HepG2 (cell line): Measurements from ENCODE around the gene DNLZ. TPM values are rescaled to one million over a fixed set of nuclear protein-coding genes. Genes with fewer than 3 reads are reported as not detected.
A peak's percentile ranks its signal among the peaks of the same experiment; 100 is the strongest.

Experiments
- ETV5 ChIP-seq: IDR thresholded peaks from 2 replicates; pipeline ENCODE4 v1.6.1; 2018; ENCODE audit warnings: missing biosample characterization, missing genetic modification reagents, inconsistent platforms, borderline replicate concordance
- MTA1 ChIP-seq: sonication (generic); formaldehyde crosslinking; IDR thresholded peaks from 2 replicates; pipeline ENCODE4 v1.4.0; 2020; ENCODE audit warnings: missing genetic modification reagents, mild to moderate bottlenecking, borderline replicate concordance
- NFKB2 ChIP-seq: sonication (generic); formaldehyde crosslinking; IDR thresholded peaks from 2 replicates; pipeline ENCODE4 v1.4.0; 2020; ENCODE audit warnings: missing genetic modification reagents, borderline replicate concordance
- NFYB ChIP-seq: sonication (generic); formaldehyde crosslinking; IDR thresholded peaks from 2 replicates; pipeline ENCODE4 v1.4.0; 2020; ENCODE audit warnings: missing genetic modification reagents
- PRPF4 ChIP-seq: fragments of 200-400 bp; formaldehyde crosslinking; IDR thresholded peaks from 2 replicates; pipeline ENCODE4 v1.6.1; 2016; ENCODE audit warnings: low read length, low read depth; ENCODE audit not compliant: poor library complexity, severe bottlenecking
- SMAD9 ChIP-seq: sonication (generic); formaldehyde crosslinking; IDR thresholded peaks from 2 replicates; pipeline ENCODE4 v1.5.1; 2020; ENCODE audit warnings: mild to moderate bottlenecking, missing genetic modification reagents
- SYNCRIP ChIP-seq: fragments of 200-400 bp; formaldehyde crosslinking; IDR thresholded peaks from 2 replicates; pipeline ENCODE4 v1.6.1; 2018; ENCODE audit warnings: mild to moderate bottlenecking, low read depth, low read length; ENCODE audit not compliant: insufficient read depth
- TBP ChIP-seq: sonication (generic); formaldehyde crosslinking; IDR thresholded peaks from 2 replicates; pipeline ENCODE4 v1.5.0; 2020; ENCODE audit warnings: missing genetic modification reagents
- THAP7 ChIP-seq: sonication (generic); formaldehyde crosslinking; IDR thresholded peaks from 2 replicates; pipeline ENCODE4 v1.8.1; 2023; ENCODE audit warnings: mild to moderate bottlenecking, missing genetic modification reagents
- ZBTB14 ChIP-seq: sonication (generic); formaldehyde crosslinking; IDR thresholded peaks from 2 replicates; pipeline ENCODE4 v1.4.0; 2020; ENCODE audit warnings: missing genetic modification reagents
- ZNF136 ChIP-seq: sonication (generic); formaldehyde crosslinking; IDR thresholded peaks from 2 replicates; pipeline ENCODE4 v1.8.1; 2022; ENCODE audit warnings: low read depth, mild to moderate bottlenecking, moderate library complexity, missing genetic modification reagents
- polyA plus RNA-seq, 8 experiments: library from polyadenylated mRNA; depleted of rRNA in 3 of 8; stranded (reverse) in 7 of 8; unstranded in 1 of 8; fragments of >200 nt; fragmentation: Illumina TruSeq in 4 of 8; extraction: Trizol in 4 of 8; gene quantifications; 2 replicates each; pipeline versions ENCODE4 v1.2.1 to v1.2.3, GENCODE V29; 2011 to 2016; ENCODE audit warnings: low read depth in 4 of 8, missing spikeins in 1 of 8, mixed read lengths in 1 of 8; ENCODE audit not compliant: insufficient read depth in 1 of 8
- total RNA-seq, 5 experiments: library from RNA; depleted of rRNA; stranded (reverse); fragments of >200 nt; fragmentation: Illumina TruSeq; extraction: Trizol; gene quantifications; 2 replicates each; pipeline ENCODE4 v1.2.3, GENCODE V29; 2016; ENCODE audit warnings: low read depth in 1 of 5
- TF ChIP-seq, protein P1 (sequence below): sonication (generic); formaldehyde crosslinking; IDR thresholded peaks from 2 replicates; pipeline ENCODE4 v1.4.0; 2020; ENCODE audit warnings: mild to moderate bottlenecking, missing genetic modification reagents

Gene DNLZ
- total and polyA plus RNA-seq, 2 of the 13 experiments (the other 11 are each of a cell fraction or from before 2014, with no cell fraction given): 3.4 to 8.0 TPM

DNA sequence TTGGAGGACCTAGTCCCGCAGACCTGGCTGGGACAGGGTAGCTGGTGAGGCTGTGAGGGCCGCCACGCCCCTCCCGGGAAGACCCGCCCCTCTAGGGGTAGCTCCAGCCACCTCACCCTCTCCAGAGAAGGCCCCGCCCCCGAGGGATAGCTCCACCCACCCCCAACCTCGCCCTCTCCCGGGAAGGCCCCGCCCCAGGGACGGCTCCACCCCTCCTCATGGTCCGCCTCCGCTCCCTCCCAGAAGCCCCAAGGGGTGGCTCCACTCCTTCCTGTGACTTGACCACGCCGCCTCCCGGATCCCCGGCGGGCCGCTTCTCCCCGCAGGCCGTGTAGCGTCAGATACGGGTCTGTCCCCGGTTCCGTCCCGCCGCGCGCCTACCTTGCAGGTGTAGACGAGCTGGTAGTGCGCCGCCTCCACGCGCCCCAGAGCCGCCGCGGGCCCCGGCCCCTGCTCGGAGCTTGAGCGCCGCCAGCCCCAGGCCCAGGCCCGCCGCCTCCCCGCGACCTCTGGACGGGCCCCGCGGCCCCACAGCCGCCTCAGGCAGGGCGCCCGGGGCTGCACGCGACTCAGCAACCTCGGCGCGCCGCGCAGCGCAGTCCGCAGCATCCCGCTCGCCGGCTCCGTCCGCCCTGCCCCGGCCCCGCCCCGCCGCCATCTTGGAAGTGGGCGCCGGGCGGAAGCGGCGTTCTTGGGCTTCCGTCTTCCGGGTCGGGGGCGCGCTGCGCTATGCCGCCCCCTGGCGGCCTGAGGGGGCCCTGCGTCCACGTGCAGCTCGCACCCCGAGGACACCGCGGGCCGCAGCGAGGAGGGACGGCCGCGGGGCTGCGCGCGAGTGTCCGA, at the start of gene DNLZ (continued):
- peak; percentile 94 for TF ChIP-seq ZBTB14 (CRISPR knock-in tag)
- no peak for TF ChIP-seq NFYB (CRISPR knock-in tag)
- TF ChIP-seq ZNF136 (CRISPR knock-in tag): no peak
- TF ChIP-seq, protein P1, sequence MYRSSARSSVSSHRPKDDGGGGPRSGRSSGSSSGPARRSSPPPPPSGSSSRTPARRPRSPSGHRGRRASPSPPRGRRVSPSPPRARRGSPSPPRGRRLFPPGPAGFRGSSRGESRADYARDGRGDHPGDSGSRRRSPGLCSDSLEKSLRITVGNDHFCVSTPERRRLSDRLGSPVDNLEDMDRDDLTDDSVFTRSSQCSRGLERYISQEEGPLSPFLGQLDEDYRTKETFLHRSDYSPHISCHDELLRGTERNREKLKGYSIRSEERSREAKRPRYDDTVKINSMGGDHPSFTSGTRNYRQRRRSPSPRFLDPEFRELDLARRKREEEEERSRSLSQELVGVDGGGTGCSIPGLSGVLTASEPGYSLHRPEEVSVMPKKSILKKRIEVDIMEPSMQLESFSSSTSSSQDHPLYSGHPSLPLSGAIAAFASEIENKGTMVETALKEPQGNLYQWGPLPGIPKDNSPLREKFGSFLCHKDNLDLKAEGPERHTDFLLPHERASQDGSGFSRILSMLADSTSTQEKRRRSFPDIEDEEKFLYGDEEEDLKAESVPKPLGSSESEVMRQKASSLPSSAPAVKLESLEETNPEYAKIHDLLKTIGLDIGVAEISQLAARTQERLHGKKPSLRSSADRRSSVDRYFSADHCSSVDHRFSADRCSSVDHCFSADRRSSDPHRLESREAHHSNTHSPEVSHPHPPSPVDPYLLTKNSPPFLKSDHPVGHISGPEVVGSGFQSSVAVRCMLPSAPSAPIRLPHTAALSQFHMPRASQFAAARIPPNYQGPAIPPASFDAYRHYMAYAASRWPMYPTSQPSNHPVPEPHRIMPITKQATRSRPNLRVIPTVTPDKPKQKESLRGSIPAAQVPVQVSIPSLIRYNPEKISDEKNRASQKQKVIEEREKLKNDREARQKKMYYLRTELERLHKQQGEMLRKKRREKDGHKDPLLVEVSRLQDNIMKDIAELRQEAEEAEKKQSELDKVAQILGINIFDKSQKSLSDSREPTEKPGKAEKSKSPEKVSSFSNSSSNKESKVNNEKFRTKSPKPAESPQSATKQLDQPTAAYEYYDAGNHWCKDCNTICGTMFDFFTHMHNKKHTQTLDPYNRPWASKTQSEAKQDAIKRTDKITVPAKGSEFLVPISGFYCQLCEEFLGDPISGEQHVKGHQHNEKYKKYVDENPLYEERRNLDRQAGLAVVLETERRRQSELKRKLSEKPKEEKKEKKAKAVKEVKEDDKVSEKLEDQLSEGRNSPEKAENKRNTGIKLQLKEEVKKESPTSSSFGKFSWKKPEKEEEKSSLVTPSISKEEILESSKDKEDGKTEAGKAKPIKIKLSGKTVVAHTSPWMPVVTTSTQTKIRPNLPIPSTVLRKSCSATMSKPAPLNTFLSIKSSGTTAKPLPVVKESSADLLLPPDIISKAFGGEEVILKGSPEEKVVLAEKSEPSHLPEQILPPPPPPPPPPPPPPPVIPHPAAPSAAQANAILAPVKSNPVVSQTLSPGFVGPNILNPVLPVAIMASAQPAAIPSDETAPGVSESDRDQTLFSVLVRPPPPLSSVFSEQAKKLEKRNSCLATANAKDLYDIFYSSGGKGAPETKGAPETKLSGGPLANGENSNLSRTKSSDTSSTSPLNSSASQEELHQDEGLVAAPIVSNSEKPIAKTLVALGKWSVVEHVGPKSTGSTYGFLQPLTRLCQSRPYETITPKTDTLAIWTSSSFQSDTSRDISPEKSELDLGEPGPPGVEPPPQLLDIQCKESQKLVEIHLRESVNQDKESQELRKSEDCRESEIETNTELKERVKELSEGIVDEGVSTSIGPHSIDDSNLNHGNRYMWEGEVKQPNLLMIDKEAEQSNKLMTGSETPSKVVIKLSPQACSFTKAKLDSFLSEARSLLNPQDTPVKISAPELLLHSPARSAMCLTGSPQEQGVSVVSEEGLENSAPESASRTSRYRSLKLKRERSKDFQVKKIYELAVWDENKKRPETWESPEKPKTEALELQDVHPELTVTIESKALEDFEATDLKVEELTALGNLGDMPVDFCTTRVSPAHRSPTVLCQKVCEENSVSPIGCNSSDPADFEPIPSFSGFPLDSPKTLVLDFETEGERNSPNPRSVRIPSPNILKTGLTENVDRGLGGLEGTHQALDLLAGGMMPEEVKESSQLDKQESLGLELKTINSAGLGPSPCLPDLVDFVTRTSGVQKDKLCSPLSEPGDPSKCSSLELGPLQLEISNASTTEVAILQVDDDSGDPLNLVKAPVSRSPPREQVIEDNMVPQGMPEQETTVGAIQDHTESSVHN: peak; percentile 96
- TF ChIP-seq PRPF4: no peak
- peak; percentile 79; the same call in 1 of the 2 replicates for TF ChIP-seq NFKB2 (CRISPR knock-in tag)
- no peak for TF ChIP-seq SMAD9 (CRISPR knock-in tag)
- TF ChIP-seq THAP7 (CRISPR knock-in tag): no peak
- TF ChIP-seq MTA1: peak; percentile 67; the same call in 1 of the 2 replicates
- TF ChIP-seq ETV5: peak; percentile 77
- no peak for TF ChIP-seq SYNCRIP
- no peak for TF ChIP-seq TBP (CRISPR knock-in tag)
